PC-9 (cell line): ENCODE measurements around the gene HEBP2.

Experiments
- EZH2 ChIP-seq: fragments of 200-600 bp; sonication (generic); IDR thresholded peaks from 2 replicates; pipeline ENCODE4 v1.8.0; 2017; ENCODE audit warnings: antibody characterized with exemption, low read depth
- TF ChIP-seq, protein P1 (sequence below): fragments of 200-600 bp; sonication (generic); conservative IDR thresholded peaks from 2 replicates; pipeline ENCODE4 v1.6.1; 2017; ENCODE audit warnings: mixed run types, antibody characterized with exemption, mild to moderate bottlenecking, moderate library complexity

DNA sequence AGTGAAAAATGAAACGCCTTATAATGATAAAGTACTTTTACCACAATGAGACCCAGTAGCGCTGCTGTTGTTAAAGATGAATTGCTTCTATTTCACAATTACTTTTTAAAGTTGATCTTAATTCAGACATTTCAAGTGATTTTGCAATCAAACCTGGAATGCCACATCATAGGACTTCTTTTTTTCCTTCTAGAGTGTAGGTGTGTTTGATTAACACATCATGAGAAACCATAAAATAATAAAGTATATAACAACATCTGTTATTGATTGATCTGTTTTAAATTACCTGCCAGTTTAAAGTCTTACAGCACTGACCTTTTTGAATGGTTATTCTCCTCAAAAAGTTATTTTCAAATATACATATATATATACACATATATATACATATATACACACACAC lies 38.6 kb downstream of the HEBP2 start:
- TF ChIP-seq, protein P1, sequence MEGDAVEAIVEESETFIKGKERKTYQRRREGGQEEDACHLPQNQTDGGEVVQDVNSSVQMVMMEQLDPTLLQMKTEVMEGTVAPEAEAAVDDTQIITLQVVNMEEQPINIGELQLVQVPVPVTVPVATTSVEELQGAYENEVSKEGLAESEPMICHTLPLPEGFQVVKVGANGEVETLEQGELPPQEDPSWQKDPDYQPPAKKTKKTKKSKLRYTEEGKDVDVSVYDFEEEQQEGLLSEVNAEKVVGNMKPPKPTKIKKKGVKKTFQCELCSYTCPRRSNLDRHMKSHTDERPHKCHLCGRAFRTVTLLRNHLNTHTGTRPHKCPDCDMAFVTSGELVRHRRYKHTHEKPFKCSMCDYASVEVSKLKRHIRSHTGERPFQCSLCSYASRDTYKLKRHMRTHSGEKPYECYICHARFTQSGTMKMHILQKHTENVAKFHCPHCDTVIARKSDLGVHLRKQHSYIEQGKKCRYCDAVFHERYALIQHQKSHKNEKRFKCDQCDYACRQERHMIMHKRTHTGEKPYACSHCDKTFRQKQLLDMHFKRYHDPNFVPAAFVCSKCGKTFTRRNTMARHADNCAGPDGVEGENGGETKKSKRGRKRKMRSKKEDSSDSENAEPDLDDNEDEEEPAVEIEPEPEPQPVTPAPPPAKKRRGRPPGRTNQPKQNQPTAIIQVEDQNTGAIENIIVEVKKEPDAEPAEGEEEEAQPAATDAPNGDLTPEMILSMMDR: no peak
- TF ChIP-seq EZH2: no peak
